ENCODE measurements around the gene TRPM4.

DNA sequence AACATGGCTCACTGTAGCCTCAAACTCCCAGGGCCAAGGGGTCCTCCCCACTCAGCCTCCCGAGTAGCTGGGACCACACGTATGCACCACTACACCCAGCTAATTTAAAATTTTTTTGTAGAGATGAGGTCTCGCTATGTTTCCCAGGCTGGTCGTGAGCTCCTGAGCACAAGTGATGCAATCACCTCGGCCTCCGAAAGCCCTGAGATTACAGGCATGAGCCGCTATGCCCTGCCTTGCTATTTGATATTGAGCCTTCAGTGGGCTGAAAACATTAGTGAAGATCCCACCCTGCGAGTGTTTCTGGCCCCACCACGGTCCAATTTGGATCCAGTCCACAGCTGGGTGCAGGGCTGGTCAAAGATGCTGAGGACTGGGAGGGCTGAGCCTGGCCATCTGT lies 65.9 kb downstream of the TRPM4 start:
- TF ChIP-seq, protein P1, sequence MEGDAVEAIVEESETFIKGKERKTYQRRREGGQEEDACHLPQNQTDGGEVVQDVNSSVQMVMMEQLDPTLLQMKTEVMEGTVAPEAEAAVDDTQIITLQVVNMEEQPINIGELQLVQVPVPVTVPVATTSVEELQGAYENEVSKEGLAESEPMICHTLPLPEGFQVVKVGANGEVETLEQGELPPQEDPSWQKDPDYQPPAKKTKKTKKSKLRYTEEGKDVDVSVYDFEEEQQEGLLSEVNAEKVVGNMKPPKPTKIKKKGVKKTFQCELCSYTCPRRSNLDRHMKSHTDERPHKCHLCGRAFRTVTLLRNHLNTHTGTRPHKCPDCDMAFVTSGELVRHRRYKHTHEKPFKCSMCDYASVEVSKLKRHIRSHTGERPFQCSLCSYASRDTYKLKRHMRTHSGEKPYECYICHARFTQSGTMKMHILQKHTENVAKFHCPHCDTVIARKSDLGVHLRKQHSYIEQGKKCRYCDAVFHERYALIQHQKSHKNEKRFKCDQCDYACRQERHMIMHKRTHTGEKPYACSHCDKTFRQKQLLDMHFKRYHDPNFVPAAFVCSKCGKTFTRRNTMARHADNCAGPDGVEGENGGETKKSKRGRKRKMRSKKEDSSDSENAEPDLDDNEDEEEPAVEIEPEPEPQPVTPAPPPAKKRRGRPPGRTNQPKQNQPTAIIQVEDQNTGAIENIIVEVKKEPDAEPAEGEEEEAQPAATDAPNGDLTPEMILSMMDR (IDR thresholded peaks at IDR 0.05 in 2 of 3, conservative IDR thresholded peaks at IDR 0.05 in 1 of 3; ENCODE audit: control insufficient read depth in 2 of 3, extremely low read depth in 1 of 3, insufficient read depth in 1 of 3, low read depth in 3 of 3, low read length in 3 of 3), result no peak
- TF ChIP-seq SMC3 (IDR thresholded peaks at IDR 0.05; ENCODE audit: borderline replicate concordance, low read length) (no peak), BCL11A (IDR thresholded peaks at IDR 0.05; ENCODE audit: low read depth, low read length) (no peak), SUZ12 (IDR thresholded peaks at IDR 0.05; ENCODE audit: unreplicated experiment) (no peak), RBBP5 (conservative IDR thresholded peaks at IDR 0.05) (no peak), CHD4 (IDR thresholded peaks at IDR 0.05) (no peak)
- TF ChIP-seq, protein P2, sequence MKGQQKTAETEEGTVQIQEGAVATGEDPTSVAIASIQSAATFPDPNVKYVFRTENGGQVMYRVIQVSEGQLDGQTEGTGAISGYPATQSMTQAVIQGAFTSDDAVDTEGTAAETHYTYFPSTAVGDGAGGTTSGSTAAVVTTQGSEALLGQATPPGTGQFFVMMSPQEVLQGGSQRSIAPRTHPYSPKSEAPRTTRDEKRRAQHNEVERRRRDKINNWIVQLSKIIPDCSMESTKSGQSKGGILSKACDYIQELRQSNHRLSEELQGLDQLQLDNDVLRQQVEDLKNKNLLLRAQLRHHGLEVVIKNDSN (IDR thresholded peaks at IDR 0.05; ENCODE audit: borderline replicate concordance, extremely low read length, insufficient read depth, low read depth, low read length), result no peak
- TF ChIP-seq, protein P3, sequence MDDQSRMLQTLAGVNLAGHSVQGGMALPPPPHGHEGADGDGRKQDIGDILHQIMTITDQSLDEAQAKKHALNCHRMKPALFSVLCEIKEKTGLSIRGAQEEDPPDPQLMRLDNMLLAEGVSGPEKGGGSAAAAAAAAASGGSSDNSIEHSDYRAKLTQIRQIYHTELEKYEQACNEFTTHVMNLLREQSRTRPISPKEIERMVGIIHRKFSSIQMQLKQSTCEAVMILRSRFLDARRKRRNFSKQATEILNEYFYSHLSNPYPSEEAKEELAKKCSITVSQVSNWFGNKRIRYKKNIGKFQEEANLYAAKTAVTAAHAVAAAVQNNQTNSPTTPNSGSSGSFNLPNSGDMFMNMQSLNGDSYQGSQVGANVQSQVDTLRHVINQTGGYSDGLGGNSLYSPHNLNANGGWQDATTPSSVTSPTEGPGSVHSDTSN (IDR thresholded peaks at IDR 0.05; ENCODE audit: insufficient replicate concordance, low read depth, low read length), result no peak
- TF ChIP-seq, protein P4, sequence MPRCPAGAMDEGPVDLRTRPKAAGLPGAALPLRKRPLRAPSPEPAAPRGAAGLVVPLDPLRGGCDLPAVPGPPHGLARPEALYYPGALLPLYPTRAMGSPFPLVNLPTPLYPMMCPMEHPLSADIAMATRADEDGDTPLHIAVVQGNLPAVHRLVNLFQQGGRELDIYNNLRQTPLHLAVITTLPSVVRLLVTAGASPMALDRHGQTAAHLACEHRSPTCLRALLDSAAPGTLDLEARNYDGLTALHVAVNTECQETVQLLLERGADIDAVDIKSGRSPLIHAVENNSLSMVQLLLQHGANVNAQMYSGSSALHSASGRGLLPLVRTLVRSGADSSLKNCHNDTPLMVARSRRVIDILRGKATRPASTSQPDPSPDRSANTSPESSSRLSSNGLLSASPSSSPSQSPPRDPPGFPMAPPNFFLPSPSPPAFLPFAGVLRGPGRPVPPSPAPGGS (IDR thresholded peaks at IDR 0.05; ENCODE audit: borderline replicate concordance, insufficient read depth, low read depth, low read length, poor library complexity, severe bottlenecking), result no peak
